Measurements from ENCODE around the gene CACNA1I.

CACNA1I gene

DNA sequence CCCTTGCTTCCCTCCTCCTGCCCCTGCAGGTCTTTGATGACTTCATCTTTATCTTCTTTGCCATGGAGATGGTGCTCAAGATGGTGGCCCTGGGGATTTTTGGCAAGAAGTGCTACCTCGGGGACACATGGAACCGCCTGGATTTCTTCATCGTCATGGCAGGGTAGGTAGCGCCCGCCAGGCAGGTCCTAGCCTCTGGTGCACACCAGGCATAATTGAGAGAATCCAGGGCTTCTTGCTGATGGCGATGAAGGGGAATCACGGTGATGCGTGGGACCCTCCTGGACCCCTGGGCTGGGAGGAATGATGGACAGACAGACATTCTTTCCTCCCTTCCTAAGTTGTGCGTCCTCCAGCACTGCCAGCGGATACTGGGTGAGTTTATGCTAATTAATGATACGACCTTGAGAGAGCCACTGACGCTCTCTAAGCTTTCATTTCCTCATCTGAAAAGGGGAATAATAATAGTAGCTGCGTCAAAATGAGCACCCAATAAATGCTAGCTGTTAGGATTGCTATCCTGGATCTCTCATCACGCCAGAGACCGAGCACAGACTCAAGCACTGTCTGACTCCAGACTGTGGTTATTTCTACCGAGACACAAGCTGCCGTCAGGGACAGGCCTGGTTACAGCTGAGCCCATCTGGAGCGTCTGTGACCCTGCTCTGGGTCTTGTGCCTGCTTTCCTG lies 30.1 kb downstream of the CACNA1I start:
- no peak for DNase-seq

DNA sequence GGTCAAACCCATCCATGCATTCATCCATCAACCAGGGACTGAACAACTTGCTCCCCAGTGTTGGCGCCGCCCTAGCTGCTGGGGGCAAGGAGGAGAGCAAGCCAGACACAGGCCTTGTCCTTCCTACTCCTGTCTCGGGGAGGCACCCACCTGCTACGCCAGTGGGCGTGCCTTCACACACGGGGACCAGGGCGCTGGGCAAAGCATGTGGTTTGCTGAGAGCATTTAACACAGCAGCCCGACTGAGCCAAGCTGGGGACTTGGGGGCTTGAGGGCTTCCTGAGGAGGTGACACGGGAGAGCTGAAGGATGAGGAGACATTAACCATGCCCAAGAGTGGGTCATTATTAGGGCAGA lies 30.6 kb downstream of the CACNA1I start:
- DNase-seq = no peak

GRCh38 chr22:39603345-39603744 lies 32.8 kb downstream of the CACNA1I start:
- no peak for DNase-seq

DNA sequence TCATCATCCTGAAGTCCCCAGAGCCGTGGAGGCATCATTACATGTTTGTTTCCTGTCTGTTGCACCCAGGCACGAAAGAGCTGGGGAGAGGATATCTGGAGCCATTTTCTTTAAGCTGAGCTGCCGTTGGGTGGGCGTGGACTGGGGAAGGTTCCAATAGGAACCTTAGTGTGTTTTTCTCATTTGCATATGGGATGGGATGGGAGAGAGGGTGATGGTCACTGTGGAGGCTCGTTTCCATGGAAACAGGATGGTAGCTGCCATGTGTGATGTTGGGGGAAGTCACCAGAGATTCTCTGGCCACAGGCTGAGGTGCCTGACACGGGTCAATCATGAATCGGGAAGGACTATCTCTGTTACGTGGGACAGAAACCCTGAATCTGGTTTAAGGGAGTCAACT lies 39.7 kb downstream of the CACNA1I start:
- no peak for DNase-seq

DNA sequence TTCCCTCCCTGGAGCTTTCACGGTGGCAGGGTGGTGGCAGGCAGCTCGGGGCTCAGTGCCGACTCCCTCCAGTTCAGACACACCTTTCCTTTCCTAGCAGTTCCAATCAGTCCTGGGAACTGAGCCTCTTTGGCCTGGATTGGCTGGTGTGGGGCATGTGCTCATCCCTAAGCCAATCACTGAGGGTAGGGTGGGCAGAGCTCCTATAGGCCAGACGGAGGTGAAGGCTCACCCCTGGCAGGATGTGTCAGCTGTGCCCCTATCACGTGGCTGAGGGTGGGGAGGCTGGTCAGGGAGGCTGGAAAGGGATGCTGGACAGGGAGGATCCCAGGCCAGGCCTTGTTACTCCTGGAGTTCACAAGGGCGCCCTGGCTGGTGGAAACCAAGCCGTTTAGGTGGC lies 40.2 kb downstream of the CACNA1I start:
- no peak for DNase-seq

DNA sequence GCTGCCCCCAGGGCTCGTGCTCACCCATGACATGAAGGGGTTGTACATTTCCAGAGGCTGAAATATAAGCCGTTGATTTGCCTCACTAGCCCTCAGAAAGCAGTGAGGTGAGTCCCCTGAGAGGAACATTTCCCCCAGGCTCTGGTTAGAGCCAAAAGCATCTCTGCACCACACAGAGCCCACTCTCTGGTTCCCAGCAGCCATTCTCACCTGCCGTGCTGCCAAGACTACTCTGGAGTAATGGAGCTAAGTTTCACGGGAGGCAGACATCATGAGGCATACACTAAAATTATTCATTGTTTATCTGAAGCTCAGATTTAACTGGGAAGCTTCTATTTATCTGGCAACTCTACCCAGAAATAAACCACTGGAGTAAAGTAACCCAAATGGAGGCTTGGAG lies 40.8 kb downstream of the CACNA1I start:
- no peak for DNase-seq

- DNase-seq = no peak
Measured at GRCh38 chr22:39612811-39613548, 42.4 kb downstream of the CACNA1I start.

DNA sequence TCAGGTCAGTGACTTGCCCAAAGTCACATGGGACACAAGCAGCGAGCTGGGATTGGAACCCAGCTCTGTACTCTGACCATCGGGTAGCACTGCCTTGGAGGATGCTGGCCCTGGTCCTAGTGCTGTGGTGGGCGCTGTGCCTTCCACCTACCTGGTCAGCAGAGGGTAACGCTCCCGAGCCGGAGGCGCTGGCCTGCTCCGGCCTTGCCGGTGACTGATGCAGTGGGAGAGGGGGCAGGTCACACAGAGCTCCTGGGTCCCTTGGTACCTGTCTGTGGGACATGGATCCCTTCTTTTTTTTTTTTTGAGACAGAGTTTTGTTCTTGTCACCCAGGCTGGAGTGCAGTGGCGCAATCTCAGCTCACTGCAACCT lies 43.0 kb downstream of the CACNA1I start:
- no peak for DNase-seq

- DNase-seq = no peak
Measured at GRCh38 chr22:39614442-39614841, 43.9 kb downstream of the CACNA1I start.

- DNase-seq = no peak
Measured at GRCh38 chr22:39616051-39616450, 45.5 kb downstream of the CACNA1I start.

DNA sequence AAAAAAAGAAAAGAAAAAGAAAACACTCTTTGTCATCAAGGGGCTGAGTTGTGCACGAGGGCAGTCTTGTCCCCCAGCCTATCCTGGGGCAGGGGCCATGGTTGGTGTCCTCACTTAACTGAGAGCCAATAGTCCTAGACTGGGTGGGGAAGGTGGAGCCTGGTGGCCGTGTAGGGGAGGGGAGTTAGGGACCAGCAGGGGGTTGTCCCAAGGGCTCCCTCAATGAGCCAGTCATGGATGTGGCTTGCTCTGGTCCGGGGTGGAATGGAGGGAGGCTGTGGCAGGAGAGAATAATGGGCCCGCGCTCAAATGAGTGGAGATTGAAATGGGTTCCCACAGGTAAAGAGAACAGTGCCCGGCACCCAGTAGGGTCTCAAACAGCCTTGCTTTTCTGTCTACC lies 46.2 kb downstream of the CACNA1I start:
- no peak for DNase-seq

DNA sequence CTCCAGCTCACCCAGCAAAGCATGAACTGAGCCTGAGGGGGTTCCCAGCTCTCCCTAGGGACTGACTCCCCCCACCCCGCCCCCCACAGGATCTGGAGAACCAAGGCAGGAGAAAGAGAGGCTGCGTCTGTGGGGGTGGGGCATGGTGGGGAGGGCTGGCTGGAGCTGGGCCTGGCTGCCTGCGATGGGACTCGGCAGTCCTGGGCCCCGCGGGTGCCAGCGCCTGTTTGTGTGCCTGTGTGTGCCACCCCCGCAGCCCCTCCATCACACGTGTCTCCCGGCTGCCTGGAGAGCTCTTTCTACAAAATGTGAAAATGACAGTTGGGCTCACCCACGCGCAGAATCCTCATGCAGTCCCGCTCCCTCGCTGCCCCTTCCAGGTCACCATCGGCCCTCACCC lies 46.8 kb downstream of the CACNA1I start:
- DNase-seq = no peak

DNA sequence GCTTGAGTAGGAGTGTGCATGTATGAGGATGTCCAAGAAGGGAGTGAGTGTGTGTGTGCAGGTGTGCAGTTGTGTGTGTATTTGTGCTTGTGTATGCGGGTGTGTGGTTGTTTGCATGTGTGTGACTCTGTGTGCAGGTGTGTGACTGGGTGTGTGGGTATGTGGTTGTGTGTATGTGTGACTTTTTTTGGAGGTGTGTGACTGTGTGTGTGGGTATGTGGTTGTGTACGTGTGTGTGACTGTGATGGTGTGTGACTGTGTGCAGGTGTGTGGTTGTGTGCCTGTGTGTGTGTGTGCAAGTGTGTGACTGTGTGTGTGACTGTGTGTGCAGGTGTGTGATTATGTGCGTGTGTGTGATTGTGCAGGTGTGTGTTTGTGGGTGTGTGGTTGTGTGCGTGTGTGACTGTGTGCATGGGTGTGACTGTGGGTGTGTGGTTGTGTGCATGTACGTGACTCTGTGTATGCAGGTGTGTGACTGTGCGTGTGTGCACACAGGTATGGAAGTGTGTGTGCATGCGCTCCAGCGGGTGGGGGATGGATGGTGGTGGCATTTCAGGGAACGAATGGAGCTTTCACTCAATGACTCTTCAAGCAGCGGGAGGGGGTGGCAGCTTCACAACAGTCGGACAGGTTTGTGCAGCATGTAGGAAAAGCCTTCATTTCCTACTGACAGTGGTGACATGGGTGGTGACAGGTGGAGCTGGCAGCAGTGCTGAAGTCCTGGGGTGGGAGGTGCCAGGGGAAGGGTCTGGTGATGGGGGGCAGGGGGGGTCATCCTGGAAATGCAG lies 47.6 kb downstream of the CACNA1I start:
- no peak for DNase-seq

GRCh38 chr22:39618996-39619530 lies 48.5 kb downstream of the CACNA1I start:
- no peak for DNase-seq

- DNase-seq = no peak
Measured at GRCh38 chr22:39620924-39621690, 50.6 kb downstream of the CACNA1I start.

DNA sequence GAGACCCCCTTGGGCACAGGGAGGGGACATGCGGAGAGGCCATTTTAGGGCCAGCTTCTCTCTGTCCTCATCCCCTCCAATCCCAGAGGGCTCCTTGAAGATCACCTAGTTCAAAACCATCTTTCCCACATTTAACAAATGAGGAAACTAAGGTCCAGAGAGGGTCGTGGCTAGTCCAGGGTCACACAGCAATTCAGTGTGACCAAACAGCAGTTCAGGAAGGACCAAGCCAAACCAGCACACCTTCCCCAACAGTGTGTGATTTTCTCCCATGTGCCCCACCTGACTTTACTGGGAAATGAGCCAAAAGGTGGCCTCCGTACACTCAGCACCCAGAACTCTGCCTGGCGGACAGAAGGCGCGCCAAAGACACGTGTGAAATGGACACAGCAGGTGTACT lies 51.3 kb downstream of the CACNA1I start:
- DNase-seq = no peak

- peak in 1 of 2 experiments; percentile 2 for DNase-seq
Measured at GRCh38 chr22:39622881-39623367, 52.4 kb downstream of the CACNA1I start.

DNA sequence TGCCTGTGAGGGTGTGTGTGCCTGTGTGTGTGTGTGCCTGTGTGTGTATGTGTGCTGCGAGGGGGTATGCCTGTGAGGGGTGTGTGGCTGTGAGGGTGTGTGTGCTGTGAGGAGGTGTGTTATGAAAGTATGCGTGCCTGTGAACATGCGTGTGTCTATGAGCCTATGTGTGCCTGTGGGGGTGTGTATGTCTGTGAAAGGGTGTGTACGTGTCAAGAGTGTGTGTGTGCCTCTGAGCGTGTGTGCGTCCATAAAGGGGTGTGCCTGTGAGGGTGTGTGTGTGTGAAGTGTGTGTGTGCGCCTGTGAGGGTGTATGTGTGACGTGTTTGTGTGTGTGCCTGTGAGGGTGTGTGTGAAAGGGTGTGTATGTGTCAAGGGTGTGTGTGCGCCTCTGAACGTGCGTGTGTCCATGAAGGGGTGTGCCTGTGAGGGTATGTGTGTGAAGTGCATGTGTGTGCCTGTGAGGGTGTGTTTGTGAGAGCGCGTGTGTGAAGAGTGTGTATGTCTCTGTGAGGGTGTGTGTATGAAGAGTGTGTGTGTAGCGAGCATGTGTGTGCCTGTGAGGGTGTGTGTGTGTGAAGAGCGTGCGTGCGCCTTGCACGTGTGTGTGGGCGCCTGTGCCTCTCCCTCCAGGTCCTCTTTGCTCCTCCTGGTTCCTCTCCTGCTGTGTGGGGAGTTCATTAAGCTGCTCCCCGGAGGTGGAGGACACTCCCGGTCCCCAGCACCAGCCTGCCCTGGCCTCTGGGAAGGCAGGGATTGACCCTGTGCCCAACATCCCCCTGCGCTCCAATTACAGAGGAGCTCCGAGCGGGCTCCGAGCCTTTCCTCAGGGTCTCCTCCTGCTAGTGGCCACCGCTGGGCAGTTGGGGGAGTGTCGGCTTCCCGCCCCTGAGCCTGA lies 53.3 kb downstream of the CACNA1I start:
- no peak for DNase-seq

DNA sequence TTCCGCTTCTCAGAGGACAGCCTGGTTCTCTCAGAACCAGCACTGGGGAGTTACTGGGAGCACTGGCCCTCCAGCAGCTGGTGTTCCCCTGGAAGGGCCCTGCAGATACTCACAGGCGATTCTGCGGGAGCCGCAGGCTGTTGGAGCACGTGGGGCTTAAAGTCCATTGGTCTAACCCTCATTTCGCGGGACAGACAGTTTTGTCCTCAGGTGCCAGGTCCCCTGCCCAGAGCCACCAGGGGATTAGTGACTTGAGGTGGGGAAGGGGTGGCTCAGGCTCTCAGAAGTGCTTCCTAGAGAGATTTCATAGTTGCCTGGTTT lies 53.9 kb downstream of the CACNA1I start:
- DNase-seq = no peak

DNA sequence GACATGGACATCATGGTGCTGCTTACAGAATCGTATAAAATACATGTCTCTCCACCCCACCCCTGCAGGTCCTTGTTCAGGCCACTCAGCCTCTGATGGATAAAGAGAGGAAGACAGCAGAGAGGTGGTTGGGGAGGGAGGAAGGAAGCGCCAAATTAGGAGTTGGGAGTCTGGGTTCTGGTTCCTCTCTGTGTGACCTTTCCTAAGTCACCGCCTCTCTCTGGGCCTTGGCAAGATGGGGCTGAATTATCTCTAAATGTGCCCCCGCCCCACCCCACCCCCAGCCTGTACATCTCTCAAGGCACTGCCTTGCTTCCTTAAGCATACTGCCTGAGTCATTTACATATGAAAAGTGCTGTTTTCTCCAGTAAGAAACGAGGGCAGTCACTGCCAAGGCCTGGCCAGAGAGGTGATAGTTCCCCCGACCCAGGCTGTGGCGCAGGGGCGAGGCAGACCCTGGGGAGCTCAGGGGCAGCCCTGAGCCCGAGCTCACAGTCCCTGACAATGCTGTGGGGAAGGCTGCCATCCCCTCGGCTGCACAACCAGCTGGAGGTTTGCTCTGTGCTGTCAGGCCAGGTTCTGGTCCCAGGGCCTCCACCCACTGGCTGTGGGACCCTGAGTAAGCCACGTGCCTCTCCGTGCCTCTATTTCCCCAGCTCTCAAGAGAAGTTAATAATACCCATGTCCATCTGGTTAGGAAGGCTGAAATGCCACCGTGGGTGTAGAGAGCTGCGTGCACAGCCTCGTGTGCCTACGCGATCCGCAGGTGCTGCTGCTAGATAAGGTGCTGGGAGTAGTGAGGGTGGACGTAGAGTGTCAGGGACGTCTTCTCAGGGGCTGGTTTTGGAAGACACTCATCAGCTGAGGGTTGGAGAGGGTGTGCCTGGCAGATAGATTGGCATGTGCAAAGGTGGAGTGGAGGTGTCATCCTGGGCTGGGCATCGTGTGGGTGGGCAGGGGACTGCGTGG lies 55.3 kb downstream of the CACNA1I start:
- DNase-seq = no peak

- no peak for DNase-seq
Measured at GRCh38 chr22:39627208-39627607, 56.7 kb downstream of the CACNA1I start.
